PC-9 (cell line): ENCODE measurements around the gene CRADD. TPM values are rescaled to one million over a fixed set of nuclear protein-coding genes. Genes with fewer than 3 reads are reported as not detected.

Source experiments
- BruUV-seq: library from RNA; stranded (reverse); fragments of 400-500 nt; replicated peaks from 2 replicates; lab custom pipeline; 2021; lab: Mats Ljungman, UMichigan
- CTCF ChIA-PET: fragments of 300-600 bp; sonication (Branson Sonifier 250); formaldehyde crosslinking; loops from one replicate; lab custom pipeline; 2022; ENCODE audit warnings: antibody characterized with exemption; lab: Charles Lee
- POLR2A ChIA-PET: fragments of 300-600 bp; sonication (Branson Sonifier 250); formaldehyde crosslinking; loops from one replicate; lab custom pipeline; 2022; ENCODE audit warnings: antibody characterized with exemption; ENCODE audit not compliant: unreplicated experiment; lab: Charles Lee
- DNase-seq, 2 experiments: peaks; one replicate each; pipeline versions ENCODE4 v3.0.0 to v3.0.0-alpha.2; 2015 to 2022; ENCODE audit warnings: mixed read lengths in 1 of 2
- H2AFZ ChIP-seq: fragments of 200-600 bp; sonication (generic); 2 replicates; pipeline ENCODE4 v1.8.1; 2017; ENCODE audit warnings: antibody characterized with exemption
- H3F3A ChIP-seq: fragments of 200-600 bp; sonication (generic); 2 replicates; pipeline ENCODE4 v1.8.1; 2017; ENCODE audit warnings: antibody characterized with exemption, mild to moderate bottlenecking, low read depth; ENCODE audit not compliant: insufficient read depth
- H3K27ac ChIP-seq: fragments of 200-600 bp; sonication (generic); 2 replicates; pipeline ENCODE4 v1.6.1; 2016; ENCODE audit warnings: mixed run types
- H3K27me3 ChIP-seq: fragments of 200-600 bp; sonication (generic); 2 replicates; pipeline ENCODE4 v1.6.1; 2016; ENCODE audit warnings: low read depth, mixed run types; ENCODE audit not compliant: insufficient read depth
- H3K36me3 ChIP-seq: fragments of 200-600 bp; sonication (generic); 2 replicates; pipeline ENCODE4 v1.6.1; 2016; ENCODE audit warnings: low read depth, mixed run types
- H3K4me1 ChIP-seq: fragments of 200-600 bp; sonication (generic); replicated peaks from 2 replicates; pipeline ENCODE4 v1.6.1; 2016; ENCODE audit warnings: mixed run types; ENCODE audit not compliant: insufficient read depth
- H3K4me2 ChIP-seq: fragments of 200-600 bp; sonication (generic); 2 replicates; pipeline ENCODE4 v1.6.1; 2017; ENCODE audit warnings: mixed run types
- H3K4me3 ChIP-seq: fragments of 200-600 bp; sonication (generic); 2 replicates; pipeline ENCODE4 v1.6.1; 2016; ENCODE audit warnings: mixed run types
- H3K79me2 ChIP-seq: fragments of 200-600 bp; sonication (generic); 2 replicates; pipeline ENCODE4 v1.6.1; 2017; ENCODE audit warnings: low read depth, mixed run types
- H3K9me2 ChIP-seq: fragments of 200-600 bp; sonication (generic); 2 replicates; pipeline ENCODE4 v1.8.1; 2017; ENCODE audit warnings: mild to moderate bottlenecking; ENCODE audit not compliant: insufficient read depth
- H3K9me3 ChIP-seq: fragments of 200-600 bp; sonication (generic); 2 replicates; pipeline ENCODE4 v1.8.1; 2016; ENCODE audit warnings: low read depth; ENCODE audit not compliant: insufficient read depth
- H4K20me1 ChIP-seq: fragments of 200-600 bp; sonication (generic); 2 replicates; pipeline ENCODE4 v1.8.1; 2017; ENCODE audit not compliant: insufficient read depth
- CTCF ChIP-seq: fragments of 200-600 bp; sonication (generic); conservative IDR thresholded peaks from 2 replicates; pipeline ENCODE4 v1.6.1; 2017; ENCODE audit warnings: mixed run types, antibody characterized with exemption, mild to moderate bottlenecking, moderate library complexity
- EZH2 ChIP-seq: fragments of 200-600 bp; sonication (generic); IDR thresholded peaks from 2 replicates; pipeline ENCODE4 v1.8.0; 2017; ENCODE audit warnings: antibody characterized with exemption, low read depth
- intact Hi-C: fragments of 100-400 bp; cut with micrococcal nuclease; formaldehyde crosslinking; loops from one replicate; pipeline ENCODE4 v1.10.0; 2022; ENCODE audit not compliant: unreplicated experiment
- total RNA-seq: library from RNA; stranded (reverse); gene quantifications from 2 replicates; pipeline ENCODE4 v1.2.3, GENCODE V29; 2021

CRADD gene
- total RNA-seq, 1 experiment from 2014 or later = 7.6 TPM

- Histone ChIP-seq H3K36me3 (no peaks in the 10 kb centered on the region), H3K27ac (no peak overlapping the region), H3K79me2 (no peaks in the 10 kb centered on the region), H3F3A (peaks cover 7% of the 10 kb centered on the region; the same call in 1 of the 2 replicates), H2AFZ (no peak overlapping the region), H3K4me2 (no peak overlapping the region), H3K9me2 (no peaks in the 10 kb centered on the region), H3K27me3 (no peaks in the 10 kb centered on the region), H3K4me3 (no peak overlapping the region), H3K9me3 (no peaks in the 10 kb centered on the region), H3K4me1 (peaks cover 16% of the 10 kb centered on the region), H4K20me1 (no peaks in the 10 kb centered on the region)
- POLR2A ChIA-PET = interaction anchor here (0.6 kb wide), 1 partner anchor 1583 kb away, joined by 4 read pairs; no protein-coding TSS in a partner anchor
- DNase-seq = no peak
- CTCF ChIA-PET = no interaction called here
- TF ChIP-seq EZH2 (no peak), CTCF (no peak)
- intact Hi-C loops = no loop called here
- BruUV-seq = no TSS peak
Observed at GRCh38 chr12:93727195-93727811, 50.1 kb downstream of the CRADD start.

- BruUV-seq = no TSS peak
- CTCF ChIA-PET = no interaction called here
- intact Hi-C loops = no loop called here
- Histone ChIP-seq H3K27me3 (no peaks in the 10 kb centered on the region), H3K9me2 (no peaks in the 10 kb centered on the region), H2AFZ (no peak overlapping the region), H3K79me2 (no peaks in the 10 kb centered on the region), H3K36me3 (no peaks in the 10 kb centered on the region), H3F3A (peaks cover 2% of the 10 kb centered on the region; the same call in 1 of the 2 replicates), H3K4me3 (no peak overlapping the region), H4K20me1 (no peaks in the 10 kb centered on the region), H3K9me3 (no peaks in the 10 kb centered on the region), H3K27ac (no peak overlapping the region), H3K4me2 (no peak overlapping the region), H3K4me1 (peaks cover 10% of the 10 kb centered on the region)
- POLR2A ChIA-PET = no interaction called here
- no peak for TF ChIP-seq CTCF
- no peak for TF ChIP-seq EZH2
- DNase-seq = no peak
Observed at GRCh38 chr12:93727911-93728310, 50.7 kb downstream of the CRADD start.

GRCh38 chr12:93729934-93730333 is 52.8 kb downstream of the CRADD start:
- no peak overlapping the region for H2AFZ ChIP-seq
- TF ChIP-seq EZH2 (no peak), CTCF (no peak)
- no peak overlapping the region for H3K27ac ChIP-seq
- no peaks in the 10 kb centered on the region; the same call in 1 of the 2 replicates for H3F3A ChIP-seq
- CTCF ChIA-PET = no interaction called here
- H3K79me2 ChIP-seq = no peaks in the 10 kb centered on the region
- DNase-seq = no peak
- H3K9me2 ChIP-seq = no peaks in the 10 kb centered on the region
- H3K4me2 ChIP-seq = no peak overlapping the region
- H3K36me3 ChIP-seq = no peaks in the 10 kb centered on the region
- no peaks in the 10 kb centered on the region for H3K27me3 ChIP-seq
- H3K4me1 ChIP-seq = no peaks in the 10 kb centered on the region
- BruUV-seq = no TSS peak
- H3K4me3 ChIP-seq = no peak overlapping the region
- H4K20me1 ChIP-seq = no peaks in the 10 kb centered on the region
- H3K9me3 ChIP-seq = no peaks in the 10 kb centered on the region
- intact Hi-C loops = no loop called here
- POLR2A ChIA-PET = no interaction called here
